ENCODE data around the gene ACOXL.

The ACOXL gene

GRCh38 chr2:110796716-110797301, 64.4 kb downstream of the ACOXL start:
- no peak for DNase-seq

GRCh38 chr2:110799376-110799775, 67.0 kb downstream of the ACOXL start:
- no peak for DNase-seq

- no peak for DNase-seq
Observed at GRCh38 chr2:110800611-110801402, 68.4 kb downstream of the ACOXL start.

- no peak for DNase-seq
Observed at GRCh38 chr2:110802208-110802932, 70.0 kb downstream of the ACOXL start.

- no peak for DNase-seq
Observed at GRCh38 chr2:110804433-110804832, 72.1 kb downstream of the ACOXL start.

GRCh38 chr2:110804915-110805314, 72.5 kb downstream of the ACOXL start:
- DNase-seq, result no peak

GRCh38 chr2:110805894-110806452, 73.6 kb downstream of the ACOXL start:
- no peak for DNase-seq

GRCh38 chr2:110807522-110807921, 75.1 kb downstream of the ACOXL start:
- no peak for DNase-seq

- no peak for DNase-seq
Observed at GRCh38 chr2:110810404-110810803, 78.0 kb downstream of the ACOXL start.

GRCh38 chr2:110812726-110813645, 80.6 kb downstream of the ACOXL start:
- no peak for DNase-seq

GRCh38 chr2:110813896-110814295, 81.5 kb downstream of the ACOXL start:
- no peak for DNase-seq

GRCh38 chr2:110815938-110816337, 83.6 kb downstream of the ACOXL start:
- no peak for DNase-seq

GRCh38 chr2:110816404-110817365, 84.3 kb downstream of the ACOXL start:
- DNase-seq, result no peak

- DNase-seq, result no peak
Observed at GRCh38 chr2:110818767-110819481, 86.6 kb downstream of the ACOXL start.

- no peak for DNase-seq
Observed at GRCh38 chr2:110819711-110820110, 87.3 kb downstream of the ACOXL start.

- DNase-seq, result no peak
Observed at GRCh38 chr2:110820128-110820527, 87.8 kb downstream of the ACOXL start.

- DNase-seq, result no peak
Observed at GRCh38 chr2:110823165-110823564, 90.8 kb downstream of the ACOXL start.

GRCh38 chr2:110827511-110827910, 95.1 kb downstream of the ACOXL start:
- DNase-seq, result no peak

- no peak for DNase-seq
Observed at GRCh38 chr2:110828330-110828729, 96.0 kb downstream of the ACOXL start.

GRCh38 chr2:110829413-110830146, 97.2 kb downstream of the ACOXL start:
- DNase-seq, result no peak

Data from activated gamma-delta T cell (primary cell).